GM21447 (cell line): ENCODE results near the gene COPG2.
"Not testable (repeated sequence)": the region's sequence is repeated elsewhere in the genome, so short reads cannot be mapped to it uniquely, and the experiment has no call there.

Experiments
- ATAC-seq: cut with Tn5 transposase; IDR thresholded peaks from one replicate; pipeline ENCODE4 v1.9.1; 2021; ENCODE audit not compliant: unreplicated experiment

The COPG2 gene

GRCh38 chr7:130668258-130669084 lies at the start of gene COPG2:
TSS of gene COPG2 (minus strand) at chr7:130668748. CDS start at chr7:130668668, 80 bp downstream.
- peak; percentile 97 for ATAC-seq

GRCh38 chr7:130712416-130712815 lies 43.9 kb upstream of the COPG2 start:
- no peak for ATAC-seq

GRCh38 chr7:130708766-130709165 lies 40.2 kb upstream of the COPG2 start:
- ATAC-seq: no peak

GRCh38 chr7:130708001-130708400 lies 39.5 kb upstream of the COPG2 start:
- no peak for ATAC-seq

GRCh38 chr7:130703851-130704250 lies 35.3 kb upstream of the COPG2 start:
- no peak for ATAC-seq

- ATAC-seq: no peak
These were observed 33.1 kb upstream of the COPG2 start for GRCh38 chr7:130701650-130702049.

- ATAC-seq: no peak
These were observed 32.2 kb upstream of the COPG2 start for GRCh38 chr7:130700760-130701159.

- ATAC-seq: no peak
These were observed 31.1 kb upstream of the COPG2 start for GRCh38 chr7:130699686-130700085.

- no peak for ATAC-seq
These were observed 29.3 kb upstream of the COPG2 start for GRCh38 chr7:130697820-130698219.

GRCh38 chr7:130695840-130696239 lies 27.3 kb upstream of the COPG2 start:
- no peak for ATAC-seq

GRCh38 chr7:130692396-130692795 lies 23.8 kb upstream of the COPG2 start:
- not testable (repeated sequence) for ATAC-seq

- no peak for ATAC-seq
These were observed 21.1 kb upstream of the COPG2 start for GRCh38 chr7:130689683-130690082.

GRCh38 chr7:130683026-130683425 lies 14.5 kb upstream of the COPG2 start:
- ATAC-seq: no peak

- no peak for ATAC-seq
These were observed 5.9 kb upstream of the COPG2 start for GRCh38 chr7:130674456-130674855.

- no peak for ATAC-seq
These were observed 4.5 kb upstream of the COPG2 start for GRCh38 chr7:130673066-130673465.

GRCh38 chr7:130672146-130672545 lies 3.6 kb upstream of the COPG2 start:
- ATAC-seq: no peak

- ATAC-seq: no peak
These were observed 645 bp upstream of the COPG2 start for GRCh38 chr7:130669085-130669700.

- no peak for ATAC-seq
These were observed 823 bp downstream of the COPG2 start for GRCh38 chr7:130667593-130668257.

- no peak for ATAC-seq
These were observed 6.1 kb downstream of the COPG2 start for GRCh38 chr7:130662426-130662825.

GRCh38 chr7:130655286-130655685 lies 13.3 kb downstream of the COPG2 start:
- no peak for ATAC-seq

- ATAC-seq: no peak
These were observed 13.7 kb downstream of the COPG2 start for GRCh38 chr7:130654850-130655249.

GRCh38 chr7:130650611-130651120 lies 17.9 kb downstream of the COPG2 start:
- ATAC-seq: no peak
